ENCODE results near the gene IMMP1L.

DNA sequence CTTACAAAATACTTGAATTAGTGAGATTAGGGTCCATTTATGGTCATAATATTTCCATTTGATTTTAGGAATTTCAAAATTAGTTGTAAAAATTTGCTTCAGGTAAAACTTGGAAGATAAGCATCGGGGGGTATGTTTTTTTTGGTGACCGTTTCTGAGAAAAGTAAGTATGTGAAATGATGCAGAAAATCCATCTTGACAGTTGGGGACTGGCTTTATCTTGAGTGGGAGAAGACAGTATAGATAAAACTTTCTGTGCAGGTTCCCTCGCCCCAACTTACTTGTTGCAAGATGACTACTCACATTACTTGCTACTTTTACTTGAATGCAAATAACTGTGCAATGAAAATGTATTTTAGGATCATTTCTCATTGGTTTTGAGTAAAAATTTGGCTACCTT lies 90.3 kb downstream of the IMMP1L start:
- TF ChIP-seq ATF2 (IDR thresholded peaks at IDR 0.05; ENCODE audit: low read length) (no peak), TAF1 (IDR thresholded peaks at IDR 0.05; ENCODE audit: low read depth, low read length) (no peak), POLR2A (IDR thresholded peaks at IDR 0.05; ENCODE audit: control extremely low read depth in 1 of 2, low read depth in 2 of 2, low read length in 2 of 2) (no peak), CEBPB (IDR thresholded peaks at IDR 0.05; ENCODE audit: low read depth, low read length) (no peak), EZH2 (IDR thresholded peaks at IDR 0.05; ENCODE audit: low read depth, low read length, severe bottlenecking) (no peak), BRCA1 (IDR thresholded peaks at IDR 0.05; ENCODE audit: low read depth, low read length) (no peak), POLR2AphosphoS5 (IDR thresholded peaks at IDR 0.05; ENCODE audit: low read depth, low read length) (no peak)
- TF ChIP-seq, protein P1, sequence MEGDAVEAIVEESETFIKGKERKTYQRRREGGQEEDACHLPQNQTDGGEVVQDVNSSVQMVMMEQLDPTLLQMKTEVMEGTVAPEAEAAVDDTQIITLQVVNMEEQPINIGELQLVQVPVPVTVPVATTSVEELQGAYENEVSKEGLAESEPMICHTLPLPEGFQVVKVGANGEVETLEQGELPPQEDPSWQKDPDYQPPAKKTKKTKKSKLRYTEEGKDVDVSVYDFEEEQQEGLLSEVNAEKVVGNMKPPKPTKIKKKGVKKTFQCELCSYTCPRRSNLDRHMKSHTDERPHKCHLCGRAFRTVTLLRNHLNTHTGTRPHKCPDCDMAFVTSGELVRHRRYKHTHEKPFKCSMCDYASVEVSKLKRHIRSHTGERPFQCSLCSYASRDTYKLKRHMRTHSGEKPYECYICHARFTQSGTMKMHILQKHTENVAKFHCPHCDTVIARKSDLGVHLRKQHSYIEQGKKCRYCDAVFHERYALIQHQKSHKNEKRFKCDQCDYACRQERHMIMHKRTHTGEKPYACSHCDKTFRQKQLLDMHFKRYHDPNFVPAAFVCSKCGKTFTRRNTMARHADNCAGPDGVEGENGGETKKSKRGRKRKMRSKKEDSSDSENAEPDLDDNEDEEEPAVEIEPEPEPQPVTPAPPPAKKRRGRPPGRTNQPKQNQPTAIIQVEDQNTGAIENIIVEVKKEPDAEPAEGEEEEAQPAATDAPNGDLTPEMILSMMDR (IDR thresholded peaks at IDR 0.05; ENCODE audit: control extremely low read depth in 1 of 3, insufficient read depth in 1 of 3, low read depth in 1 of 3, low read length in 3 of 3): no peak
- TF ChIP-seq, protein P2, sequence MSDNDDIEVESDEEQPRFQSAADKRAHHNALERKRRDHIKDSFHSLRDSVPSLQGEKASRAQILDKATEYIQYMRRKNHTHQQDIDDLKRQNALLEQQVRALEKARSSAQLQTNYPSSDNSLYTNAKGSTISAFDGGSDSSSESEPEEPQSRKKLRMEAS (IDR thresholded peaks at IDR 0.05): no peak

Measured in H1 (cell line).